CD4-positive, alpha-beta T cell treated with Interleukin-10 for 1 hour (primary cell): Measurements from ENCODE around the gene KIAA2012.
"Not testable (repeated sequence)": the region's sequence is repeated elsewhere in the genome, so short reads cannot be mapped to it uniquely, and the experiment has no call there.

Source experiments
- DNase-seq: peaks from one replicate; pipeline ENCODE4 v3.0.0-alpha.2; 2020

The KIAA2012 gene

GRCh38 chr2:202121532-202122162 is 48.6 kb downstream of the KIAA2012 start:
- DNase-seq, result no peak

- no peak for DNase-seq
Measured at GRCh38 chr2:202122163-202122540, 49.1 kb downstream of the KIAA2012 start.

DNA sequence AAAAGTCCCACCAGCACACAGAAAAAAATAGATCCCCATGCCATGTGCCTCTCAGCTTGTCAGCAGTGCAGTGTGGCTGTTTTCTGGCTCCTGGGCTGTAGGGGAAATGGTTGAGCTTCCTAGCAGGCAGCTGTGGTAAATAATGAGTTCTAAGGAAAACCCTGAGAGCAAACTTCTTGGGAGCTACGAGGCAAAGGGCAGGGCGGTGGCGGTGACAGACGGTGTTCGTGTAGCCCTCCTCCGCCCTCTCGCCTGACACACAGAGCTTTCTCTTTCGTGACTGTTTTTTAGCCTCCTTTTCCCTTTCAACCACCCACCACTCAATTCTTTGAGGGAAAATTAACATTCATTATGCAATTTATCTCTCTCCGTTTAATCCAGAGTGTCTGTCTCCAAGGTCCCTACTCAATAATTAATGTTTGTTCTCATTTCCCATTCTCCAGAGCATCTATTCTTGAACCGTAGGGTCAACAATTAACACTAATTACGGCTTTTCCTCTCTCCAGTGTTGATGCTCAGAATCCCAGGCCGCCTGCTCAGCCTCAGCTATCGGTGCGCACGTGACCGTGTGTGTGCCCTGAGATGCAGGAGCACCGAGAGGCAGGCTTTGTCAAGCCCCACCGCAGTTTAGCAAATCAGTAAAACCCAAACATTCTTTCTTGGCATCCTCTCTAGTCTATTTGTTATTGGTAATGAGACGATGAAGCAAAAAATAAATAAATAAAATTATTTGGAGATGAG is 50.1 kb downstream of the KIAA2012 start:
- no peak for DNase-seq

GRCh38 chr2:202124286-202124685 is 51.2 kb downstream of the KIAA2012 start:
- no peak for DNase-seq

DNA sequence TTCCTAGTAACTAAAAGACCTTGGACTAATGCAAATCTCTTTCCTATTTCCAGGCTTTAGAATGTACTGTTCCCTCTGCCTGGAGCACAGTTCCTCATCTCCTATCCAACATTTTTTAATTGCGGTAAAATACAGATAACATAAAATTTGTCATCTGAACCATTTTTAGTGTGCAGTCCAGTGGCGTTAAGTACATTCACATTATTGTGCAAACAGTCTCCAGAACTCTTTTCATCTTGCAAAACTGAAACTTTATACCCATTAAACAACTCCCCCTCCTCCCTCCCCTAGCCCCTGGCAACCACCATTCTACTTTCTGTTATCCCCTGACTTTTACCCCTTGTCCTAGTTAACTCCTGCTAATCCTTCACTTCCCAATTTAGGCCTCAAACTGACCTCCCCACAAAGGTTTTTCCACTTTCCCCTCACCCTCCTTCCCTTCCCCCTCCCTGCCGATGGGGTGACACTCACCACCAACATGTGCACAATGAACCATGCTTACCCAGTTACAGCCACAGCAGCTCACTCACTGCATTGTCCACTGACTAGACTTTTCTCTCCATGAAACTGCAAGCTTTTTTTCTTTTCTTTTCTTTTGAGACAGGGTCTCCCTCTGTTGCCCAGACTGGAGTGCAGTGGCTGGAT is 54.8 kb downstream of the KIAA2012 start:
- no peak for DNase-seq

GRCh38 chr2:202129841-202130240 is 56.8 kb downstream of the KIAA2012 start:
- no peak for DNase-seq

- no peak for DNase-seq
Measured at GRCh38 chr2:202133200-202133908, 60.3 kb downstream of the KIAA2012 start.

- no peak for DNase-seq
Measured at GRCh38 chr2:202133909-202134265, 60.8 kb downstream of the KIAA2012 start.

- DNase-seq, result no peak
Measured at GRCh38 chr2:202135091-202135874, 62.2 kb downstream of the KIAA2012 start.

DNA sequence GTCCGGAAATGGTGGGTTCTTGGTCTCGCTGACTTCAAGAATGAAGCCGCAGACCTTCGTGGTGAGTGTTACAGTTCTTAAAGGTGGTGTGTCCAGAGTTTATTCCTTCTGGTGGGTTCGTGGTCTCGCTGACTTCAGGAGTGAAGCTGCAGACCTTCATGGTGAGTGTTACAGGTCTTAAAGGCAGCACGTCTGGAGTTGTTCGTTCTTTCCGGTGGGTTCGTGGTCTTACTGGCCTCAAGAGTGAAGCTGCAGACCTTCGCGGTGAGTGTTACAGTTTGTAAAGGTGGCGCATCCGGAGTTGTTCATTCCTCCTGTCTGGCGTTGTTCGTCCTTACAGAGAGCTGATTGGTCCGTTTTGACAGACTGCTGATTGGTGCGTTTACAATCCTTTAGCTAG is 63.0 kb downstream of the KIAA2012 start:
- DNase-seq, result not testable (repeated sequence)

GRCh38 chr2:202136526-202136925 is 63.5 kb downstream of the KIAA2012 start:
- no peak for DNase-seq

GRCh38 chr2:202140522-202141252 is 67.6 kb downstream of the KIAA2012 start:
- DNase-seq, result no peak

GRCh38 chr2:202141329-202141947 is 68.4 kb downstream of the KIAA2012 start:
- no peak for DNase-seq

- DNase-seq, result no peak
Measured at GRCh38 chr2:202142540-202142939, 69.5 kb downstream of the KIAA2012 start.

- no peak for DNase-seq
Measured at GRCh38 chr2:202147775-202148174, 74.7 kb downstream of the KIAA2012 start.

GRCh38 chr2:202148515-202149154 is 75.6 kb downstream of the KIAA2012 start:
- no peak for DNase-seq

DNA sequence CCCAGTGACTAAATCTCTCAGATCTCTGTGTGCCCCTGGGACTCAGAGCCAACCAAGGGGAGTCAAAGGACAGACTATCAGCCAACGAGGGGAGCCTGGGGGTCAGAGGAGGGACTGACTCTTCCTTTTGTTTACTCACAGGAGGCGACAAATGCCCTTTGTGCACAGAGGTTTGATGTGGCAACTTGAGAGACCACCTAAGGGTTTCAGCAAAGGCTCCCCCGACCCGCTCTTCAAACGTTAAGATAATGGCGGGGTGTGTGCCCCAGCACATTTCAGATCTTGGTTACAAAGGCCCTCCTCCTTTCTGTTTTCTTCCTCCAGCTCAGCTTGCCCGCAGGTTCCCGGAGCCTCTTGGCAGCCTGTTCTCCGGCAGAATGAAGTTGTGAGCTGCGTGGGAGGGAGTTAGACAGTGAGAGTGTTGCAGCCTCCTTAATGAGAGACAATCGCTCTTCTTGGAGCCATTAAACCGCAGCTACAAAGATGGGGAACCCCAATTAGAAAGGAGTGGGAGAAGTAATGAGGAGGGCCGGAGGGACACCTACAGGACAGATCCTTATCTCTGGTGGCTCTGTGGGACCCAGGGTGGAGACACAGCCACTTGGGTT is 76.2 kb downstream of the KIAA2012 start:
- no peak for DNase-seq

DNA sequence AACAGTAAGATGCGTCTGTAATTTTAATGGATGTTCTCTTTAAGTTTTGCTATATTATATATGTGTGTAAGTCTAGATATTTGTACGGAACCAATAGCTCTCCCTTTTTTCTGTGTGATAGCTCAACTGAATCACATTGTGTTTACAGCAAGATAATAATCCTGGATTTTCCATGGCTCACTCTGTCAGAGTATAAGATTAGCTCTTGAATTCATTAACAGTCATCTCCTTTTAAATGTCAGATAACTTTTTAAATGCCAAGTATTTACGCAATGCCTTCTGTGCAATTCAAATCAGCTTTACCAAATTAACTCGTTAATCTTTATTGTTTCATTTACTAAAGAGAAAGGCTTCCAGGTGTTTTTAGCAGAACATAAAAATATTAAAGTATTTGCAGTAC is 76.9 kb downstream of the KIAA2012 start:
- no peak for DNase-seq

DNA sequence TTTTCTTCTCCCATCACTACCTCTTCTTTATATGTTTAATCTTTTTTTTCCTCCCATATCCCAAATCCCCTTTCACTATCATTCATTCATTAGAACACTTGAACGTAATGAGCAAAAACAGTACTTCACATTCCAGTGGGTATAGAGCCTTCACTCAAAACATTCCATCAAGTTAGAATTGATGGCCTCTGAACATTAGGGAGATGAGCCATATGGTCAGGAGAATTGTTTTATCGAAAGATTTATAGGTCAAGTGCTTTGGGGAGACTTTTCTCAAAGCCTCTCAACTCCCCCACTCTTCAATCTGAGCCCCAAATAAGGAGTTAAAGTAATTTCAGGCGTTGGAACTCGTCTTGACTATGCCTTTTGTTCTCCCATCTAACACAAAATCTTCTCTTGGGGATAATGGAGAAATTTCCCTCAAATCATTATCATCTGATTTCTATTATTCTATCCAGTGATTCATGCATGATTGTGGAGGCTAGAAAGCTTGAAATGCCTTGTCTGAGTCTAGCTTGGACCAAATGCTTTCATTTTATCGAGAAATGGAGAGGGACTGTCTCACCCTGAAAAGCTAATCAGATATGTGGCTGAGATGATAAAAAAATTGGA is 79.2 kb downstream of the KIAA2012 start:
- no peak for DNase-seq

- no peak for DNase-seq
Measured at GRCh38 chr2:202154613-202155012, 81.6 kb downstream of the KIAA2012 start.
